Thyroid gland (tissue), 4 donors: ENCODE measurements around the gene DOLPP1. TPM values are rescaled to one million over a fixed set of nuclear protein-coding genes. Genes with fewer than 3 reads are reported as not detected.
"Not testable (repeated sequence)": the region's sequence is repeated elsewhere in the genome, so short reads cannot be mapped to it uniquely, and the experiment has no call there.

Experiments
- DNase-seq, 2 donors: peaks; one replicate each; pipeline ENCODE4 v3.0.0-alpha.2; 2019
- H3K27ac ChIP-seq, 3 donors: fragments of 200-600 bp; sonication (generic); 1 replicate in 2 of 3; 2 replicates in 1 of 3; pipeline ENCODE4 v1.5.1; 2016 to 2019; ENCODE audit warnings: mild to moderate bottlenecking in 1 of 3, moderate library complexity in 1 of 3
- H3K27me3 ChIP-seq: fragments of 200-600 bp; sonication (generic); one replicate; pipeline ENCODE4 v1.5.1; 2019
- H3K36me3 ChIP-seq, 2 donors: fragments of 200-600 bp; sonication (generic); one replicate each; pipeline ENCODE4 v1.5.1; 2016 to 2019
- H3K4me1 ChIP-seq, 2 donors: fragments of 200-600 bp; sonication (generic); one replicate each; pipeline ENCODE4 v1.5.1; 2017 to 2019
- H3K4me3 ChIP-seq, 3 donors: fragments of 200-600 bp; sonication (generic); replicated peaks in 1 of 3; 1 replicate in 2 of 3; 2 replicates in 1 of 3; pipeline ENCODE4 v1.5.1; 2016; ENCODE audit warnings: mild to moderate bottlenecking in 1 of 3
- H3K9me3 ChIP-seq: fragments of 200-600 bp; sonication (generic); one replicate; pipeline ENCODE4 v1.5.1; 2017
- CTCF ChIP-seq, 6 experiments: fragments of 200-600 bp in 3 of 6; fragments of 450-650 bp in 3 of 6; sonication (generic) in 3 of 6; IDR thresholded peaks; one replicate each; pipeline ENCODE4 v1.5.1; 2016 to 2019; ENCODE audit warnings: antibody characterized with exemption in 6 of 6, mild to moderate bottlenecking in 2 of 6, inconsistent platforms in 1 of 6, moderate library complexity in 1 of 6
- POLR2A ChIP-seq, 2 donors: fragments of 450-650 bp; IDR thresholded peaks; one replicate each; pipeline ENCODE4 v1.6.1; 2017; ENCODE audit warnings: antibody characterized with exemption in 2 of 2, mild to moderate bottlenecking in 2 of 2, moderate library complexity in 1 of 2
- WGBS, 2 donors: methylation state at CpG; one replicate each; pipeline ENCODE4 v1.1.5; 2017; 5-methylcytosine and 5-hydroxymethylcytosine counted together
- intact Hi-C: fragments of 100-400 bp; cut with DNase I; formaldehyde crosslinking; loops from one replicate; pipeline ENCODE4 v1.15.1; 2023
- total RNA-seq, 4 donors: library from RNA; depleted of rRNA; stranded (reverse); fragments of >200 nt; gene quantifications; one replicate each; pipeline ENCODE4 v1.2.3, GENCODE V29; 2016

DOLPP1 gene
- total RNA-seq, 4 donors from 2014 or later = 6.0 to 10.9 (median 8.3) TPM

GRCh38 chr9:129128689-129129088 lies 47.8 kb downstream of the DOLPP1 start:
- intact Hi-C loops = no loop called here
- Histone ChIP-seq H3K4me3 (no peak overlapping the region), H3K4me1 (peaks cover 0 to 14% of the 10 kb centered on the region in 2 donors), H3K9me3 (no peaks in the 10 kb centered on the region), H3K36me3 (peaks cover 0 to 5% of the 10 kb centered on the region in 2 donors), H3K27me3 (no peaks in the 10 kb centered on the region), H3K27ac (no peak overlapping the region)
- DNase-seq = no peak
- TF ChIP-seq POLR2A (IDR thresholded peaks at IDR 0.05) (no peak), CTCF (IDR thresholded peaks at IDR 0.05) (no peak)
- WGBS, 2 donors = 88 to 98% methylated on average over 5 of the region's 5 CpGs

- H3K36me3 ChIP-seq, H3K27me3 ChIP-seq, H3K4me3 ChIP-seq, H3K9me3 ChIP-seq: not testable (repeated sequence)
- Histone ChIP-seq H3K4me1 (peaks cover 0 to 14% of the 10 kb centered on the region in 2 donors), H3K27ac (peak overlapping the region in 1 of 3 donors; percentile 8)
- 38 to 59% methylated on average over 7 of the region's 7 CpGs for WGBS, 2 donors
- DNase-seq = peak; percentile 61 to 70
- intact Hi-C loops = loop anchor here (5.0 kb wide), 1 partner anchor 657 kb away; no protein-coding TSS in a partner anchor
These were observed 49.4 kb downstream of the DOLPP1 start for GRCh38 chr9:129130271-129130670.

- Histone ChIP-seq H3K4me1 (peaks cover 0 to 14% of the 10 kb centered on the region in 2 donors), H3K36me3 (peaks cover 0 to 7% of the 10 kb centered on the region in 2 donors), H3K4me3 (no peak overlapping the region), H3K9me3 (no peaks in the 10 kb centered on the region), H3K27ac (peak overlapping the region in 1 of 3 donors; percentile 8), H3K27me3 (no peaks in the 10 kb centered on the region)
- intact Hi-C loops = loop anchor here (5.0 kb wide), 1 partner anchor 657 kb away; no protein-coding TSS in a partner anchor
- no peak for DNase-seq
- WGBS, 2 donors = 65% methylated on average over 3 of the region's 3 CpGs
- TF ChIP-seq CTCF (IDR thresholded peaks at IDR 0.05) (no peak), POLR2A (IDR thresholded peaks at IDR 0.05) (no peak)
These were observed 49.9 kb downstream of the DOLPP1 start for GRCh38 chr9:129130791-129131190.

GRCh38 chr9:129131300-129132145 lies 50.6 kb downstream of the DOLPP1 start:
- peak; percentile 66 to 75 for DNase-seq
- intact Hi-C loops = loop anchor here (5.0 kb wide), 1 partner anchor 656 kb away; no protein-coding TSS in a partner anchor

GRCh38 chr9:129133082-129133481 lies 52.2 kb downstream of the DOLPP1 start:
- no peak for DNase-seq
- H3K4me1 ChIP-seq = peaks cover 2 to 27% of the 10 kb centered on the region in 2 donors
- TF ChIP-seq POLR2A (IDR thresholded peaks at IDR 0.05) (no peak), CTCF (IDR thresholded peaks at IDR 0.05) (no peak)
- intact Hi-C loops = loop anchor here (5.0 kb wide), 1 partner anchor 654 kb away; no protein-coding TSS in a partner anchor
- no peak overlapping the region for H3K4me3 ChIP-seq
- 81 to 91% methylated on average over 4 of the region's 4 CpGs for whole genome bisulfite sequencing, 2 donors
- peaks cover 19 to 24% of the 10 kb centered on the region in 2 donors for H3K36me3 ChIP-seq
- H3K27me3 ChIP-seq = no peaks in the 10 kb centered on the region
- H3K9me3 ChIP-seq = no peaks in the 10 kb centered on the region
- H3K27ac ChIP-seq = no peak overlapping the region

More at GRCh38 chr9:129131300-129132145, 50.6 kb downstream of the DOLPP1 start:
- Histone ChIP-seq H3K36me3 (peaks cover 4 to 9% of the 10 kb centered on the region in 2 donors), H3K27ac (no peak overlapping the region), H3K4me1 (peaks cover 0 to 14% of the 10 kb centered on the region in 2 donors), H3K27me3 (no peaks in the 10 kb centered on the region), H3K4me3 (no peak overlapping the region), H3K9me3 (no peaks in the 10 kb centered on the region)
- TF ChIP-seq CTCF (IDR thresholded peaks at IDR 0.05) = peak; percentile 87 to 99 (median 96)
- no peak for TF ChIP-seq POLR2A (IDR thresholded peaks at IDR 0.05)
- 48 to 51% methylated on average over 12 to 13 of the region's 13 CpGs for WGBS, 2 donors
